ENCODE measurements around the gene AHNAK.
A peak's percentile ranks its signal among the peaks of the same experiment; 100 is the strongest.
"Not testable (repeated sequence)": the region's sequence is repeated elsewhere in the genome, so short reads cannot be mapped to it uniquely, and the experiment has no call there.

AHNAK gene

GRCh38 chr11:62546244-62546928 lies at the start of gene AHNAK:
AHNAK (minus strand) TSS chr11:62546806; CDS start chr11:62536098, 10,708 bp downstream.
- DNase-seq = no peak

- no peak for DNase-seq
These were observed 48.5 kb upstream of the AHNAK start for GRCh38 chr11:62595124-62595523.

GRCh38 chr11:62593434-62594044 lies 46.9 kb upstream of the AHNAK start:
- DNase-seq = peak; percentile 55

- DNase-seq = no peak
These were observed 46.4 kb upstream of the AHNAK start for GRCh38 chr11:62592989-62593421.

- DNase-seq = no peak
These were observed 45.7 kb upstream of the AHNAK start for GRCh38 chr11:62592146-62592815.

GRCh38 chr11:62591448-62592145 lies 45.0 kb upstream of the AHNAK start, which contains the start of gene TUT1:
TUT1 (minus strand) TSS chr11:62591523; CDS start chr11:62591485, 38 bp downstream.
- DNase-seq = peak; percentile 100

- peak; percentile 27 for DNase-seq
These were observed 42.5 kb upstream of the AHNAK start for GRCh38 chr11:62588966-62589637.

- DNase-seq = not testable (repeated sequence)
These were observed 38.8 kb upstream of the AHNAK start for GRCh38 chr11:62585356-62585755.

GRCh38 chr11:62581735-62582134 lies 35.1 kb upstream of the AHNAK start:
- not testable (repeated sequence) for DNase-seq

- no peak for DNase-seq
These were observed 34.5 kb upstream of the AHNAK start for GRCh38 chr11:62580959-62581715.

- DNase-seq = no peak
These were observed 32.6 kb upstream of the AHNAK start for GRCh38 chr11:62579252-62579651.

- DNase-seq = no peak
These were observed 31.9 kb upstream of the AHNAK start for GRCh38 chr11:62578541-62578940.

- no peak for DNase-seq
These were observed 30.6 kb upstream of the AHNAK start for GRCh38 chr11:62577046-62577714.

- DNase-seq = no peak
These were observed 29.2 kb upstream of the AHNAK start for GRCh38 chr11:62575837-62576236.

- DNase-seq = no peak
These were observed 28.6 kb upstream of the AHNAK start for GRCh38 chr11:62575156-62575555.

- peak; percentile 43 for DNase-seq
These were observed 27.9 kb upstream of the AHNAK start for GRCh38 chr11:62574363-62575071.

- DNase-seq = peak; percentile 100
These were observed 27.2 kb upstream of the AHNAK start, which contains the start of gene EEF1G for GRCh38 chr11:62573592-62574362. EEF1G (minus strand) TSS chr11:62573891; CDS start chr11:62573842, 49 bp downstream.

GRCh38 chr11:62573006-62573591 lies 26.5 kb upstream of the AHNAK start:
- DNase-seq = peak; percentile 38

- no peak for DNase-seq
These were observed 25.8 kb upstream of the AHNAK start for GRCh38 chr11:62572431-62572830.

Measured in NCI-H2171 treated with DMSO at 0.1 percent for 48 hours (cell line).